Body of pancreas (tissue), 4 donors: ENCODE data around the gene KIF5A. TPM values are rescaled to one million over a fixed set of nuclear protein-coding genes. Genes with fewer than 3 reads are reported as not detected.

Experiments
- ATAC-seq: fragments of 150-250 bp; one replicate; pipeline ENCODE4 v1.9.1; 2016
- DNase-seq, 4 donors: peaks; one replicate each; pipeline ENCODE4 v3.0.0-alpha.2; 2019
- H3K27ac ChIP-seq, 4 donors: fragments of 200-600 bp; sonication (generic); 1 replicate in 3 of 4; 2 replicates in 1 of 4; pipeline versions ENCODE4 v1.5.1 to v1.6.1; 2016 to 2019; ENCODE audit warnings: mild to moderate bottlenecking in 1 of 4, mixed read lengths in 1 of 4, moderate library complexity in 1 of 4
- H3K27me3 ChIP-seq, 2 donors: fragments of 200-600 bp; sonication (generic); one replicate each; pipeline ENCODE4 v1.6.0; 2016; ENCODE audit warnings: mild to moderate bottlenecking in 1 of 2
- H3K36me3 ChIP-seq, 2 donors: fragments of 200-600 bp; sonication (generic); replicated peaks in 1 of 2; 2 replicates each; pipeline ENCODE4 v1.5.1; 2016; ENCODE audit warnings: low read depth in 2 of 2; ENCODE audit not compliant: insufficient read depth in 1 of 2
- H3K4me1 ChIP-seq: fragments of 200-600 bp; sonication (generic); one replicate; pipeline ENCODE4 v1.6.0; 2016
- H3K4me3 ChIP-seq, 2 donors: fragments of 200-600 bp; sonication (generic); 1 replicate in 1 of 2; 2 replicates in 1 of 2; pipeline ENCODE4 v1.5.1; 2016 to 2019
- H3K9me3 ChIP-seq, 3 donors: fragments of 200-600 bp; sonication (generic); 1 replicate in 2 of 3; 2 replicates in 1 of 3; pipeline ENCODE4 v1.5.1; 2016
- CTCF ChIP-seq, 7 experiments: fragments of 450-650 bp in 4 of 7; fragments of 200-600 bp in 3 of 7; sonication (generic) in 3 of 7; IDR thresholded peaks; one replicate each; pipeline ENCODE4 v1.5.1; 2016 to 2019; ENCODE audit warnings: antibody characterized with exemption in 7 of 7
- POLR2A ChIP-seq, 3 donors: fragments of 450-650 bp; IDR thresholded peaks; one replicate each; pipeline ENCODE4 v1.6.1; 2016; ENCODE audit warnings: antibody characterized with exemption in 3 of 3, mild to moderate bottlenecking in 2 of 3
- WGBS, 2 donors: methylation state at CpG; one replicate each; pipeline ENCODE4 v1.1.5; 2017; 5-methylcytosine and 5-hydroxymethylcytosine counted together
- intact Hi-C: fragments of 100-400 bp; cut with DNase I; formaldehyde crosslinking; loops from one replicate; pipeline ENCODE4 v1.15.1; 2023
- total RNA-seq, 2 donors: library from RNA; depleted of rRNA; stranded (reverse); fragments of >200 nt; gene quantifications; one replicate each; pipeline ENCODE4 v1.1.0, GENCODE V29; 2016

Gene KIF5A
- total RNA-seq, 2 donors from 2014 or later, result 0.33 to 1.3 TPM

DNA sequence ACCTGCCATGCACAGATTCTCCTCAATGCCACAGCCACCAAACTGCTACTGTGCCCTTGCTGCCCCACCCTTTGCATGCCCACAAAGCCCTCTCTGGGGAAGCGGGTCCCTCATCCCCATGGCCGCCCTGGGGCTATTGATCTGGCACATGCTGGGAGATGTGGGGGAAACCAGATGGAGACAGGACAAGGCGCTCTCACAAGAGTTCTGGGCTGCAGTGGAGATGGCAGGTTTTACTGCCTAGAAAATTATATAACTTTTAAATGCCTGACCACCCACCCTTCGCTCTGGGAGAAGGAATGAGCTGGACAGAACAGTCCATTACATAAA, 30.6 kb downstream of the KIF5A start:
- TF ChIP-seq CTCF (IDR thresholded peaks at IDR 0.05) (no peak), POLR2A (IDR thresholded peaks at IDR 0.05) (no peak)
- no peak for DNase-seq
- Histone ChIP-seq H3K27ac (no peak overlapping the region), H3K27me3 (no peaks in the 10 kb centered on the region), H3K36me3 (no peaks in the 10 kb centered on the region), H3K9me3 (no peaks in the 10 kb centered on the region), H3K4me1 (no peaks in the 10 kb centered on the region), H3K4me3 (no peak overlapping the region)
- intact Hi-C loops, result loop anchor here (2.0 kb wide), 1 partner anchor 42 kb away; no protein-coding TSS in a partner anchor
- no peak for ATAC-seq
- 78 to 83% methylated on average over 3 to 4 of the region's 4 CpGs for WGBS, 2 donors

GRCh38 chr12:57581802-57582201, 32.0 kb downstream of the KIF5A start:
- Histone ChIP-seq H3K27ac (no peak overlapping the region), H3K27me3 (no peaks in the 10 kb centered on the region), H3K9me3 (no peaks in the 10 kb centered on the region), H3K4me1 (no peaks in the 10 kb centered on the region), H3K36me3 (no peaks in the 10 kb centered on the region), H3K4me3 (no peak overlapping the region)
- intact Hi-C loops, result loop anchor here (2.0 kb wide), 1 partner anchor 41 kb away; no protein-coding TSS in a partner anchor
- DNase-seq, result no peak
- TF ChIP-seq CTCF (IDR thresholded peaks at IDR 0.05), result no peak
- TF ChIP-seq POLR2A (IDR thresholded peaks at IDR 0.05), result no peak
- ATAC-seq, result no peak
- 69 to 75% methylated on average over 1 of the region's 1 CpG for WGBS, 2 donors

GRCh38 chr12:57582440-57582839, 32.6 kb downstream of the KIF5A start:
- no peak overlapping the region for H3K4me3 ChIP-seq
- H3K36me3 ChIP-seq, result no peaks in the 10 kb centered on the region
- no peak overlapping the region for H3K27ac ChIP-seq
- ATAC-seq (no peak), DNase-seq (no peak)
- intact Hi-C loops, result no loop called here
- no peaks in the 10 kb centered on the region for H3K27me3 ChIP-seq
- TF ChIP-seq CTCF (IDR thresholded peaks at IDR 0.05), result no peak
- no peak for TF ChIP-seq POLR2A (IDR thresholded peaks at IDR 0.05)
- WGBS, 2 donors, result 100% methylated on average over 1 of the region's 1 CpG
- no peaks in the 10 kb centered on the region for H3K4me1 ChIP-seq
- no peaks in the 10 kb centered on the region for H3K9me3 ChIP-seq

GRCh38 chr12:57583008-57583831, 33.4 kb downstream of the KIF5A start:
- no peaks in the 10 kb centered on the region for H3K9me3 ChIP-seq
- no peaks in the 10 kb centered on the region for H3K36me3 ChIP-seq
- intact Hi-C loops, result no loop called here
- H3K27me3 ChIP-seq, result no peaks in the 10 kb centered on the region
- ATAC-seq (peak; percentile 95), DNase-seq (peak; percentile 65 to 80 (median 75))
- no peak overlapping the region for H3K4me3 ChIP-seq
- TF ChIP-seq POLR2A (IDR thresholded peaks at IDR 0.05) (no peak), CTCF (IDR thresholded peaks at IDR 0.05) (peak; percentile 89 to 97 (median 95))
- no peaks in the 10 kb centered on the region for H3K4me1 ChIP-seq
- no peak overlapping the region for H3K27ac ChIP-seq
- WGBS, 2 donors, result 39 to 43% methylated on average over 13 of the region's 13 CpGs

DNA sequence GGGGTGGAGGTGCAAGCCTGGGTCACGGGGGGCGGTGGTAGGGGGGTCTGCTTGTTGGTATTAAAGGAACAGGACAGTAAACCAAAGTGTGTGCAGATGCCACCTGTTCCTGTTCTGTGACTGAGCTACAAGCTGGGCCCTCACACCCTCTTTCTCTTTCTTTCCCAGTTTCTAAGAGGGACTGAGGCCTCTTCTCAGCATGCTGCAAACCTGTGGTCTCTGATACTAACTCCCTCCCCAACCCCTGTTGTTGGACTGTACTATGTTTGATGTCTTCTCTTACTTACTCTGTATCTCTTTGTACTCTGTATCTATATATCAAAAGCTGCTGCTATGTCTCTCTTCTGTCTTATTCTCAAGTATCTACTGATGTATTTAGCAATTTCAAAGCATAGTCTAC, 34.2 kb downstream of the KIF5A start:
- 100% methylated on average over 2 of the region's 2 CpGs for WGBS, 2 donors
- no peaks in the 10 kb centered on the region for H3K4me1 ChIP-seq
- TF ChIP-seq CTCF (IDR thresholded peaks at IDR 0.05) (no peak), POLR2A (IDR thresholded peaks at IDR 0.05) (no peak)
- H3K27ac ChIP-seq, result no peak overlapping the region
- H3K36me3 ChIP-seq, result no peaks in the 10 kb centered on the region
- DNase-seq (no peak), ATAC-seq (no peak)
- H3K9me3 ChIP-seq, result no peaks in the 10 kb centered on the region
- intact Hi-C loops, result no loop called here
- H3K27me3 ChIP-seq, result no peaks in the 10 kb centered on the region
- H3K4me3 ChIP-seq, result no peak overlapping the region
